DOHH2 (cell line): ENCODE measurements around the gene ZNF319.

Experiments
- EZH2phosphoT487 ChIP-seq: fragments of 200-600 bp; sonication (generic); IDR thresholded peaks from 2 replicates; pipeline ENCODE4 v1.6.1; 2017; ENCODE audit warnings: borderline replicate concordance, mild to moderate bottlenecking, antibody characterized with exemption, low read length, moderate library complexity, mixed read lengths
- TF ChIP-seq, protein P1 (sequence below): fragments of 200-600 bp; sonication (generic); IDR thresholded peaks from one replicate; pipeline ENCODE4 v1.5.1; 2014; ENCODE audit warnings: antibody characterized with exemption, mild to moderate bottlenecking, low read depth, low read length; ENCODE audit not compliant: poor library complexity, severe bottlenecking

DNA sequence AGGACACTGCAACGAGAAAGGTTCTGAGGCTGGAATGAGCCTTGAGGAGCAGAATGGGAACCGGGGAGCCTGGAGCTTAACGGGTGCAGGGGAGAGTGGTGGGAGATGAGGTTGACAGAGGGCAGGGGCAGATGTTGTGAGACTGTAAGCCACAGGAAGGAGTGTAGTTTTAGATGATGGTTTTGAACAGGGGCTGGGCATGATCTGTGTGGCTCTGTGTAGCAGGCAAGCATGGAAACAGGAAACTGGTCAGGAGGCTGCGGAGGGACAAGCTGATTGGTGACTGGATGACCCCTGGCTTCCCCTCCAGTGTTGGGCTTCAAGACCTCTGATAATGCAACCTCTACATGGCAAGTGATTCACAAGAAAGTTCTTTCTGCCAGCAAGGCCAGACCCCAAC lies 28.2 kb downstream of the ZNF319 start:
- TF ChIP-seq, protein P1, sequence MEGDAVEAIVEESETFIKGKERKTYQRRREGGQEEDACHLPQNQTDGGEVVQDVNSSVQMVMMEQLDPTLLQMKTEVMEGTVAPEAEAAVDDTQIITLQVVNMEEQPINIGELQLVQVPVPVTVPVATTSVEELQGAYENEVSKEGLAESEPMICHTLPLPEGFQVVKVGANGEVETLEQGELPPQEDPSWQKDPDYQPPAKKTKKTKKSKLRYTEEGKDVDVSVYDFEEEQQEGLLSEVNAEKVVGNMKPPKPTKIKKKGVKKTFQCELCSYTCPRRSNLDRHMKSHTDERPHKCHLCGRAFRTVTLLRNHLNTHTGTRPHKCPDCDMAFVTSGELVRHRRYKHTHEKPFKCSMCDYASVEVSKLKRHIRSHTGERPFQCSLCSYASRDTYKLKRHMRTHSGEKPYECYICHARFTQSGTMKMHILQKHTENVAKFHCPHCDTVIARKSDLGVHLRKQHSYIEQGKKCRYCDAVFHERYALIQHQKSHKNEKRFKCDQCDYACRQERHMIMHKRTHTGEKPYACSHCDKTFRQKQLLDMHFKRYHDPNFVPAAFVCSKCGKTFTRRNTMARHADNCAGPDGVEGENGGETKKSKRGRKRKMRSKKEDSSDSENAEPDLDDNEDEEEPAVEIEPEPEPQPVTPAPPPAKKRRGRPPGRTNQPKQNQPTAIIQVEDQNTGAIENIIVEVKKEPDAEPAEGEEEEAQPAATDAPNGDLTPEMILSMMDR = no peak
- TF ChIP-seq EZH2phosphoT487 = no peak
